Activated T-helper 17 cell treated with anti-CD3 and anti-CD28 coated beads, Interleukin-2, amount 50 U/mL, for 72 hours (primary cell): ENCODE measurements around the gene WNT7B. TPM values are rescaled to one million over a fixed set of nuclear protein-coding genes. Genes with fewer than 3 reads are reported as not detected.

Experiments used
- ATAC-seq: fragments of 150-1000 bp; cut with Tn5 transposase; replicated peaks from 2 replicates; pipeline ENCODE4 v1.10.0; 2021; ENCODE audit warnings: mild to moderate bottlenecking, moderate library complexity
- H3K27ac Mint-ChIP-seq: one replicate; pipeline ENCODE4 v1.8.0; 2022; ENCODE audit warnings: mixed read lengths
- H3K27me3 Mint-ChIP-seq: one replicate; pipeline ENCODE4 v1.8.0; 2022; ENCODE audit warnings: mixed read lengths
- H3K36me3 Mint-ChIP-seq: one replicate; pipeline ENCODE4 v1.8.0; 2022; ENCODE audit warnings: low read depth, mild to moderate bottlenecking, mixed read lengths
- H3K4me1 Mint-ChIP-seq: one replicate; pipeline ENCODE4 v1.8.0; 2022; ENCODE audit warnings: mixed read lengths
- H3K4me3 Mint-ChIP-seq: one replicate; pipeline ENCODE4 v1.8.0; 2022; ENCODE audit warnings: mild to moderate bottlenecking, mixed read lengths
- H3K9me3 Mint-ChIP-seq: one replicate; pipeline ENCODE4 v1.8.0; 2022; ENCODE audit warnings: mixed read lengths
- total RNA-seq, 2 donors: library from RNA; stranded (reverse); gene quantifications; one replicate each; pipeline ENCODE4 v1.2.3, GENCODE V29; 2022

WNT7B gene
- total RNA-seq, 2 donors from 2014 or later, result not detected

DNA sequence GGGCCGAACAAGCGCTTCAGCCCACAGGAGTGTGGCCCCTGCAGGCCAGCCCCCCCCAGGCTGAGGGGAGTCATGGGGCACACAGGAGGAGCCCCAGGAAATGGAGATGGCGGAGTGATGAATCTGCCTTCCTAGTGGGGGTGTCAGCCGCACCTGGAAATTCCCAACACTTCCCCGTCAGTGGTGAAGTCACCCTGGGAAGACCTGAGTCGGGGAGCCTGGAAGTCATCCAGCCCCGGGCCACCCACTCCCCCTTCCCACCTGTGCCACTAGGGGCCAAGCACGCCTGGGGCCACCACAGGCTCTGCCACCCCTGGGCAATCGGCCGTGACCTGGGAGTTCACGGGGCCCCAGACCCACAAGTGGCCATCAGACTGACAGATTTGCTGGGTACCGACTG, 12.6 kb downstream of the WNT7B start:
- Mint-ChIP-seq H3K27me3 (peaks cover 16% of the 10 kb centered on the region), H3K4me3 (no peak overlapping the region), H3K27ac (no peak overlapping the region), H3K36me3 (no peaks in the 10 kb centered on the region), H3K9me3 (no peaks in the 10 kb centered on the region), H3K4me1 (no peaks in the 10 kb centered on the region)
- ATAC-seq, result no peak

DNA sequence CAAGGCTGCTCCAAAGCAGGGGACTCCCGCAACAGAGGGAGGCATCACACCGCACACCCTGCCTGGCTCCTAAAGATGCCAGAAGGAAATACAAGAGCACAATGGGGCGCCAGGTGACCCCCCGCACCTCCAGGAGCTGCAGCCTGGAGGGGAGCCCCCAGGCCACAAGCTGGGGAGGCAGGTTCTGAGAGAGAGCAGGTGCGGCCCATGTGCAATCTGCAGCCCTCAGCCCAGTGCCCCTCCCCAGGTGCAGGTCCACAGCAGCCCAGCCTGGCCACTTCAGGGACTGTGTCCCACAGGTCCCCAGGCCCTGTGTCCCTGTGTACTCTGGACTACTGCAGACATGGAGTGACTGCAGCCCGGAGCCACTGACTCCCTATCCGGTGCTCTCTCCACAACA, 13.1 kb downstream of the WNT7B start:
- ATAC-seq, result no peak
- Mint-ChIP-seq H3K4me3 (no peak overlapping the region), H3K4me1 (no peaks in the 10 kb centered on the region), H3K36me3 (no peaks in the 10 kb centered on the region), H3K27ac (no peak overlapping the region), H3K27me3 (peaks cover 16% of the 10 kb centered on the region), H3K9me3 (no peaks in the 10 kb centered on the region)

GRCh38 chr22:45962756-45963324, 14.1 kb downstream of the WNT7B start:
- Mint-ChIP-seq H3K9me3 (no peaks in the 10 kb centered on the region), H3K4me1 (no peaks in the 10 kb centered on the region), H3K36me3 (no peaks in the 10 kb centered on the region), H3K4me3 (no peak overlapping the region), H3K27me3 (peaks cover 7% of the 10 kb centered on the region), H3K27ac (no peak overlapping the region)
- no peak for ATAC-seq

DNA sequence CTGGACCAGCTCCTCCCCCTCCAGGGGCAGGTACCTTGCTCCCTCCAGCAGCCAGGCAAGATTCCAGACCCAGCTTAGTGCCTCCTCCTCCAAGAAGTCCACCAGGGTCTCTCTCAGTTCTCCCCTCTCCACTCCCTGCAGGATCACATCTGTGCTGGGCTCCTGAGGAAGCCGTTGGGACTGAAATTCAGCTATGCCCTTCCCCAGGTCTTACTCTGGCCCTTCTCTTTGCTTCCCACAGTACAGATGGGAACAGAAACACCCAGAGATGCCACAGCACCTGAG, 14.6 kb downstream of the WNT7B start:
- H3K36me3 Mint-ChIP-seq, result no peaks in the 10 kb centered on the region

DNA sequence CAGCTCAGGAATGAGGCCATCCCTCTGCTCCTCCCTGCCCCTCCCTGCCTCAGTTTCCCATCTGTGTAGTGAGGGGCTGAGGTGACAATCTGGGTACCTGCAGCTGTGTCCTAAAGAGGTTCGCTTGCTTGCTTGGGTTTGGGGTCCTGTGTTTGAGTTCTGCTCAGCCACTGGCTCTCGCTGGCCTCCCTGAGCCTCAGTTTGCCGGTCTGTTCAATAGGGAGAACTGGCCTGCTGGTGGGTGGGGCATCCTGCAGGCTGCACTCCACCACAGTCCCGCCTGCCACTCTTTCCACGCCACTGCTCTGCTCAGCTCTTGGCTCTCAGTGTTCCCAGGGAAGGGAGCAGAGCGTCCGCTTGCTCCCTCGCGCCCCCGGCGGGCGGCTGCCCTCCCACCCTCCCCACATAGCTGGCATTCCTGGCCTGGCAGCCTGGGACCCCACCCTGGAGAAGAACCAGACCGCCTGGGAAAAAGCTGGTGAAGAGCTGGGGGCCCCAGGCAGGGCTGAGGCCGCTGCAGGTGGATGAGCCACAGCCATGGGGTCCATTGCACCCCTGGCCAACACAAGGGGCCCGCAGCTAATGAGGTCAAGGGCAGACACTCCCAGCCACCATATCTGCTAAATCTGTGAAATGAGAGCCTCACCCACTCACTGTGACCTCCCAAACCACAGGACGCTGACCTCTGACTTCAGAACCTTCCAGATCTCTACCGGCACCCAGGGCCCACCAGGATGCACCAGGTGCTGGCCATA, 15.1 kb downstream of the WNT7B start:
- peaks cover 7% of the 10 kb centered on the region for H3K27me3 Mint-ChIP-seq
- no peak for ATAC-seq
- no peak overlapping the region for H3K27ac Mint-ChIP-seq
- H3K4me1 Mint-ChIP-seq, result no peaks in the 10 kb centered on the region
- no peak overlapping the region for H3K4me3 Mint-ChIP-seq
- no peaks in the 10 kb centered on the region for H3K36me3 Mint-ChIP-seq
- no peaks in the 10 kb centered on the region for H3K9me3 Mint-ChIP-seq

More for the DNA sequence above, 14.6 kb downstream of the WNT7B start:
- Mint-ChIP-seq H3K9me3 (no peaks in the 10 kb centered on the region), H3K4me3 (no peak overlapping the region), H3K27ac (no peak overlapping the region), H3K4me1 (no peaks in the 10 kb centered on the region), H3K27me3 (peaks cover 7% of the 10 kb centered on the region)
- no peak for ATAC-seq

- ATAC-seq, result no peak
- Mint-ChIP-seq H3K4me3 (no peak overlapping the region), H3K4me1 (no peaks in the 10 kb centered on the region), H3K27ac (no peak overlapping the region), H3K36me3 (no peaks in the 10 kb centered on the region), H3K27me3 (peaks cover 7% of the 10 kb centered on the region), H3K9me3 (no peaks in the 10 kb centered on the region)
Observed at GRCh38 chr22:45960477-45961386, 16.2 kb downstream of the WNT7B start.

GRCh38 chr22:45959719-45960476, 17.1 kb downstream of the WNT7B start:
- no peak for ATAC-seq
- Mint-ChIP-seq H3K27ac (no peak overlapping the region), H3K9me3 (no peaks in the 10 kb centered on the region), H3K4me3 (no peak overlapping the region), H3K27me3 (peaks cover 3% of the 10 kb centered on the region), H3K4me1 (no peaks in the 10 kb centered on the region), H3K36me3 (no peaks in the 10 kb centered on the region)

DNA sequence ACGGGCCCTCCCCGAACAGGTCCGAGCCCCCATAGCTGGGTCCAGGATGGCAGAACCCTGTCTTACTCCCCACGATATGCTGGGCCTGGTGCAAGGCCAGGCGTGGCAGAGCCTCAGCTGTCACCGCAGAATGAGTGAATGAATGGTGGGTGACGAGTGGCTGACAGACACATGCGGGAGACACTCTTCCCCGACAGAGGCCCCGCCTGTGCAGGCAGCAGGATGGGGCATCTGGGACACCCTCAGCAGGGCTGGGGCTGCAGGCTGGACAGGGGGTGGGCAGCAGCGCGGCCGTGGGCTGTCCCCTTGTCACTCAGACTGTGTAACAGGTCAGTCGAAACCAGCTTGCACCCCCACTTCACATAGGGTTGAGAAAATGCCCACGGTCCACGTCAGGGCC, 18.0 kb downstream of the WNT7B start:
- no peak overlapping the region for H3K4me3 Mint-ChIP-seq
- H3K27me3 Mint-ChIP-seq, result peaks cover 1% of the 10 kb centered on the region
- no peaks in the 10 kb centered on the region for H3K36me3 Mint-ChIP-seq
- H3K9me3 Mint-ChIP-seq, result no peaks in the 10 kb centered on the region
- H3K27ac Mint-ChIP-seq, result no peak overlapping the region
- H3K4me1 Mint-ChIP-seq, result no peaks in the 10 kb centered on the region
- ATAC-seq, result no peak

DNA sequence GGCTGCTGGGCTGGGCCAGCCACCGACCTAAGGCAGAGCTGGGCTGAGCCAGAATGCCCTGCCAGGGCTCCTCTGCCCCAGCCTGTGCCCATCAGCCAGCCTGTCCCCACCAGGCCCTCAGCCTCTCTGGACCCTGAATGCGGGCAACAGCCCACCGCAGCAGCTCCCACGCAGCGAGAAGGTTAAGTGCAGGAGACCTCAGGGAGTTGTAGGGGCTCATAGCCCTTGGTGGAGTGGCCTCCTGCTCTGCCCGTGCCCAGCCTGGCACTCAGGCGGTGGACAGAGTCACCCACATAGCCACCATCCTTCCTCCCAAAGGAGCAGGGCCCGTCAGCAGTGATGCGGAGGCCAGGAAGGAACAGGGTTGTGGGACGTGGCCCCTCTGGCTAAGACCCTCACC, 19.1 kb downstream of the WNT7B start:
- H3K36me3 Mint-ChIP-seq, result no peaks in the 10 kb centered on the region
- H3K4me3 Mint-ChIP-seq, result no peak overlapping the region
- peaks cover 10% of the 10 kb centered on the region for H3K27me3 Mint-ChIP-seq
- no peak overlapping the region for H3K27ac Mint-ChIP-seq
- no peak for ATAC-seq
- H3K9me3 Mint-ChIP-seq, result no peaks in the 10 kb centered on the region
- no peaks in the 10 kb centered on the region for H3K4me1 Mint-ChIP-seq

GRCh38 chr22:45953178-45953577, 23.8 kb downstream of the WNT7B start:
- no peaks in the 10 kb centered on the region for H3K9me3 Mint-ChIP-seq
- H3K36me3 Mint-ChIP-seq, result no peaks in the 10 kb centered on the region
- peaks cover 20% of the 10 kb centered on the region for H3K27me3 Mint-ChIP-seq
- H3K4me3 Mint-ChIP-seq, result no peak overlapping the region
- no peak overlapping the region for H3K27ac Mint-ChIP-seq
- H3K4me1 Mint-ChIP-seq, result no peaks in the 10 kb centered on the region
- no peak for ATAC-seq

- no peak overlapping the region for H3K27ac Mint-ChIP-seq
- peaks cover 20% of the 10 kb centered on the region for H3K27me3 Mint-ChIP-seq
- ATAC-seq, result no peak
- no peak overlapping the region for H3K4me3 Mint-ChIP-seq
- H3K4me1 Mint-ChIP-seq, result no peaks in the 10 kb centered on the region
- no peaks in the 10 kb centered on the region for H3K9me3 Mint-ChIP-seq
- H3K36me3 Mint-ChIP-seq, result no peaks in the 10 kb centered on the region
Observed at GRCh38 chr22:45952553-45952952, 24.4 kb downstream of the WNT7B start.

DNA sequence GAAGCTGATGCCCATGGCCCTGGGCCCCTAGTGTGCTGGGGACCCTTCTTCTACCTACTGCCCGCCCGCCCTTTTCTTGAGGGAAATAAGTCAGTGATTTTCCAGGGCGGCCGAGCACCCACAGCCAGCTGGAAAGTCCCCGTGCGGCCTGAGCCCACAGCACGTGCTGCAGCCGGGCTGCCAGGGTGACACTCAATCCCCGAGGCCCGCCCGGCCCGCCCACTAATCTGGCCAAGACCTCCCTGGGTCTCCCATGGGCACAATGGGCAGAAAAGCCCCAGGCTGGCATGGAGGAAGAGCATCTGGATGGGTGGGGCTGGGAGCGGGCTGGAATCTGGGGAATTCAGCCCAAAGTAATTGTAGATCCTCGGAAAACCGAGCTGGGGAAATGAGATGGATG, 24.8 kb downstream of the WNT7B start:
- Mint-ChIP-seq H3K27ac (no peak overlapping the region), H3K27me3 (peaks cover 23% of the 10 kb centered on the region)

GRCh38 chr22:45949891-45950290, 27.1 kb downstream of the WNT7B start:
- no peaks in the 10 kb centered on the region for H3K9me3 Mint-ChIP-seq
- no peak overlapping the region for H3K27ac Mint-ChIP-seq
- no peak for ATAC-seq
- H3K4me3 Mint-ChIP-seq, result no peak overlapping the region
- H3K4me1 Mint-ChIP-seq, result no peaks in the 10 kb centered on the region
- peaks cover 27% of the 10 kb centered on the region for H3K27me3 Mint-ChIP-seq
- no peaks in the 10 kb centered on the region for H3K36me3 Mint-ChIP-seq

More for the DNA sequence above, 24.8 kb downstream of the WNT7B start:
- no peaks in the 10 kb centered on the region for H3K9me3 Mint-ChIP-seq
- no peaks in the 10 kb centered on the region for H3K36me3 Mint-ChIP-seq
- no peak for ATAC-seq
- no peak overlapping the region for H3K4me3 Mint-ChIP-seq
- H3K4me1 Mint-ChIP-seq, result no peaks in the 10 kb centered on the region

- no peaks in the 10 kb centered on the region for H3K36me3 Mint-ChIP-seq
- H3K27me3 Mint-ChIP-seq, result peaks cover 27% of the 10 kb centered on the region
- no peak for ATAC-seq
- no peak overlapping the region for H3K27ac Mint-ChIP-seq
- no peak overlapping the region for H3K4me3 Mint-ChIP-seq
- H3K9me3 Mint-ChIP-seq, result no peaks in the 10 kb centered on the region
- H3K4me1 Mint-ChIP-seq, result no peaks in the 10 kb centered on the region
Observed at GRCh38 chr22:45949258-45949870, 27.6 kb downstream of the WNT7B start.
